Measurements from ENCODE around the gene SLF2.

Gene SLF2

DNA sequence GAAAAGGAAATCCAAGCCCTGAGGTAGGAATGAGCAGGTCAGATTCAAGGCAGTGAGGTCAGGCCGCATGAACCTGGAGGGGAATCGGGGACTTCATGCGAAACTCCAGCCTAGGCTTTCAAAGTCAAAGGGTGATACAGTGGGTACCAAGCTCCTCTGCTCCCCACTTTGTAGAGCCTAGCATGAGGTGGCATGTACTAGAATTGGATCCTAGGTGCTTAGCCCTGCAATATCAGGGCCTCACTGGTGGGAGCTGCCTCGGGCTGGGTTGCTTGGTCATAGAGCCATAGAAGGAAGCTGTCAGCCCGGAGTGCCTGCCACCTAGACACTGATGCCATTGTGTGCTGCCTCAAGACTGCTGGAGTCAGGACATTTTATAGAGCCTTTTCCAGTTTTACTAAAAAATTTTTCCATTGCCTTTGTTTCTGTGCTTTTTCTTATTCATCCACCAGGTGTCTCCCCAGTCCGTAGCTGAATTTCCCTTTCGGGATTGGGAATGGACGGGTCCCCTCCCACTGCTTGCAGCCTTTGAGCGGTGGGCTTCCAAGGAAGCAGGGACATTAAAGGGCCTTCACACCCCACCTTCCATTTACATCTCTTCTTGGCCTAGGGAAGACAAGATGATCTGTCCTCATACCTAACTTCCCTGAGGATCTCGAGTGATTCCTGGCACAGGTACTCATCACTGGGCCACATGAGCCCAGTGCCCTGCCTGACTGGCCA, 81.4 kb downstream of the SLF2 start:
- DNase-seq (ENCODE audit: low read depth), result peak; percentile 61
- no peak overlapping the region for H3K4me3 ChIP-seq (replicated peaks; ENCODE audit: low read depth, low read length)
- TF ChIP-seq, protein P1, sequence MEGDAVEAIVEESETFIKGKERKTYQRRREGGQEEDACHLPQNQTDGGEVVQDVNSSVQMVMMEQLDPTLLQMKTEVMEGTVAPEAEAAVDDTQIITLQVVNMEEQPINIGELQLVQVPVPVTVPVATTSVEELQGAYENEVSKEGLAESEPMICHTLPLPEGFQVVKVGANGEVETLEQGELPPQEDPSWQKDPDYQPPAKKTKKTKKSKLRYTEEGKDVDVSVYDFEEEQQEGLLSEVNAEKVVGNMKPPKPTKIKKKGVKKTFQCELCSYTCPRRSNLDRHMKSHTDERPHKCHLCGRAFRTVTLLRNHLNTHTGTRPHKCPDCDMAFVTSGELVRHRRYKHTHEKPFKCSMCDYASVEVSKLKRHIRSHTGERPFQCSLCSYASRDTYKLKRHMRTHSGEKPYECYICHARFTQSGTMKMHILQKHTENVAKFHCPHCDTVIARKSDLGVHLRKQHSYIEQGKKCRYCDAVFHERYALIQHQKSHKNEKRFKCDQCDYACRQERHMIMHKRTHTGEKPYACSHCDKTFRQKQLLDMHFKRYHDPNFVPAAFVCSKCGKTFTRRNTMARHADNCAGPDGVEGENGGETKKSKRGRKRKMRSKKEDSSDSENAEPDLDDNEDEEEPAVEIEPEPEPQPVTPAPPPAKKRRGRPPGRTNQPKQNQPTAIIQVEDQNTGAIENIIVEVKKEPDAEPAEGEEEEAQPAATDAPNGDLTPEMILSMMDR (IDR thresholded peaks at IDR 0.05; ENCODE audit: low read length, missing control alignments), result peak; percentile 73

DNA sequence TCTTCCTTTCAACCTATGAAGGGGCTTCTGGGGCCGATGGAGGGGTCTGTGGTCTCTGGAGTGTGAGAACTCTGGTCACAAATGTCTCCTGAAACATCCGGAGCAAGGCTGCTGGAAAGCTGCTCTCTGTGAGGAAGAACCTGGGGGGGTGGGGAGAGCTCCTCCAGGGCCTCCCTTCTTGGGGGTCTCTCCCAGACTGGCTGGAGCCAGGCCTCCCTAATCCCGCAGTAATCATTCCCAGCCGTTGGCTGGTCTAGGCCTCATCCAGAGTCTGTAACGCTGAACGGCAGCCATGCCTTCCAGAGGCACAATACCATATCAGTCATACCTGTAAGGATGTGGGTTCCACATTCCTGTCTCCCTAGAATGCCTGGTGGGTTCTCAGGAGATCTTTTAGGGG, 82.4 kb downstream of the SLF2 start:
- no peak overlapping the region for H3K4me3 ChIP-seq (replicated peaks; ENCODE audit: low read depth, low read length)
- no peak for DNase-seq (ENCODE audit: low read depth)
- TF ChIP-seq, protein P1 (IDR thresholded peaks at IDR 0.05; ENCODE audit: low read length, missing control alignments), result no peak

DNA sequence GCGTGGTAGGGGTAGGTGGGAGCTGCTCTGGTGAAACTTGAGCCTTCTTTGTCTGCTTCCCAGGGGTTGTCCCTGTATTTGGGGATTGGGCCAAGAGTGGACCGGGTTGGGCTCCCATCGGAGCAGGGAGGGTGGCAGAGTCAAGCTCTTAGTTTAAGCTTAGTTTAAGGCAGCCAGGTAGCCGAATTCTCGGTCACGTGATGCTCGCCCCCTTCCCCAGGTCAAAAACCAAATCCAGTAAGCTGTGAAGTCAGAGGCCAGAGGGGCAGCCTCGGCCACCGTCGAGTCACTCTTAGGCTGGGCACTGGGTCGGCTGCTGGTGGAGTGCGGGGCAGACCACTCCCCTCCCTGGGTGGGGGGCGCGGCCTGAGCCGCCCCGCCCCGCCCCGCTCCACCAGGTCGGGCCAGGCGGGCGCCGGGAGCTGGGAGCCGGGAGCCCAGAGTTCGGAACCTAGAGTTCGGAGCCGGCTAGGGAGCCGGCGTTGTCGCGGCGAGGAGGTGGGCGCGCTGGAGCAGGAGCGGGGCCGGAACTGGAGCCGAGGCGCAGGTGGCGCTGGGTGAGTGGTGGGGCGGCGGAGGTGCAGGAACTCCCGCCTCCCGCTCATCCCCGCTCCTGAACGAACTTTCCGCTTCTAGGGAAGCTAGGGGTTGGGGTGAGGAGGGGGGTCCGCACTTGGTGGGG, 84.1 kb downstream of the SLF2 start:
- no peak for DNase-seq (ENCODE audit: low read depth)
- TF ChIP-seq, protein P1 (IDR thresholded peaks at IDR 0.05; ENCODE audit: low read length, missing control alignments), result no peak
- peak overlapping the region; percentile 89 for H3K4me3 ChIP-seq (replicated peaks; ENCODE audit: low read depth, low read length)

DNA sequence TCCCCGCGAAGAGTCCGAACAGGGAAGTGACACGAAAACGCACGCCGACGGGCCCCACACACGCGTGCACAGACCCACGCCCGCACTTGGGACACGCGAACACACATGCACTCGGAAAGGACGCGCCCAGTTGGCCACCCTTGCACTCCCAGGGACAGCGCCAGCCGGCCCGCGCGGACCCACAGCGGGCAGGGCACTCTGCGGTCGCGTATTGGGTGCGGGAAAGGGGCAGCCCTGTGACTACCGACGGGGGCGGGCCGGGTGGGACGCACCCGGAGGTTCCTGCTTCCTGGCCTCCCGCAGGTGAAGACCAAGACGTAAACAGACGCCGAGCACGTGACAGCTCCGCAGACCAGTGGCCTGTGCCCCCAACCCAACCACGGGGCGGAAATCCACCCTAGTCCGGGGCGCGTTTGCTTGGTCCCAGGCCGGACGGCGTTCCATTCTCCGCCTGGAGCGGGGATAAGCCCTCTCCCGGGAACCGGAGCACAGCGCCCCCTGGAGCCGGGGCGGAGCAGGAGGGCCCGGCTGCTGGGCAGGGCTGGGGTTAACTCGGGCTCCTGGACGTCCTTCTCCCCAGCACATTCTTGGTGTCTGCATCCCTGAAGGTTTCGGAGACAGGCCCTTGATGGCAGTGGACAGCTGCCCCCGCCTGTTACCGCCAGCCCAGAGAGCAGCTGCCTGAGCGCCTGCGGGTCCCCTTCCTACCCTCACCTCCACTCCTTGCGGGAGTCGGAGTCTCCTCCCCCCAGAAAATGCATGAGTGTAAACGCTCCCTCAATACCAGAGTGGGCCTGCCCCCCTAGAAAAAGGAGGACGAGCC, 84.8 kb downstream of the SLF2 start:
- peak overlapping the region; percentile 89 for H3K4me3 ChIP-seq (replicated peaks; ENCODE audit: low read depth, low read length)
- TF ChIP-seq, protein P1 (IDR thresholded peaks at IDR 0.05; ENCODE audit: low read length, missing control alignments), result peak; percentile 81
- DNase-seq (ENCODE audit: low read depth), result peak; percentile 76

DNA sequence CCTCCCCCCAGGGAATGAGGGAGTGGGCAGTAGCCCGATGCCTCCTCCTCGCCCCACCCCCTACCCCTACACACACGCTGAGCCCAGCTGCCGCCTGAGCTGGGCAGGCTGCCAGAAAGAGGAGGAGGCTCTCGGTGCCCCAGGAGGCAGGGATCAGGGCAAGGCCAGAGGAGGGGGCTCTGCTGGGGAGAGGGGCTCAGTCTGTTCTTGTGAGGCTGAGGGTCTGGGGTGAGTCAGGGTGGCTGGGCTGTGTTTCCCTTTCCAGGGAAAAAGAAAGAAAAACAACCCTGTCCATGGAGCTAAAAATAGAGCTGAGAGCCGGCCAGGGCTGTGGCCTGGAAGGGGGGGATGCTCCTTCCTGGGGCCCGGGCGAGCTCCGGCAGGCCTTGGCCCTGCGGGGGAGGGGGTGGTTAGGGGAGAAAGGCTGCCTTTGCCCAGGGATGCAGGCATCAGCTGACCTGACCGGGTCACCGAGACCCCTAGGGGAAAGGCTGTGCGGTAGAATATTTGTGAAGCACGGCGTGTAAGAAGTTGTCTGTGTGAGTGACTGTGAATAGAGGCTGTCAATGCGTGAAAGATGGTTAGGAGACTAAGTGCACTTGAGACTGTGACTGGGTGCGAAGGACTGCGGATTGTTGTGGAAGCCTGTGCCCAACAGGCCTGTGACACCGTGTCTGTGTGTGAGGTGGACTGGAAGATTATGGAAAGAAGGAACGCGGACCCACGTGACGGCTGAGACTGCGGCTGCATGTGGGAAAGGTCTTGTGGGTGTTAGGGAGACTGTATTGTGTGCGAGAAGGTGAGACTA, 85.6 kb downstream of the SLF2 start:
- H3K4me3 ChIP-seq (replicated peaks; ENCODE audit: low read depth, low read length), result peak overlapping the region; percentile 89
- DNase-seq (ENCODE audit: low read depth), result peak; percentile 77
- TF ChIP-seq, protein P1 (IDR thresholded peaks at IDR 0.05; ENCODE audit: low read length, missing control alignments), result no peak

DNA sequence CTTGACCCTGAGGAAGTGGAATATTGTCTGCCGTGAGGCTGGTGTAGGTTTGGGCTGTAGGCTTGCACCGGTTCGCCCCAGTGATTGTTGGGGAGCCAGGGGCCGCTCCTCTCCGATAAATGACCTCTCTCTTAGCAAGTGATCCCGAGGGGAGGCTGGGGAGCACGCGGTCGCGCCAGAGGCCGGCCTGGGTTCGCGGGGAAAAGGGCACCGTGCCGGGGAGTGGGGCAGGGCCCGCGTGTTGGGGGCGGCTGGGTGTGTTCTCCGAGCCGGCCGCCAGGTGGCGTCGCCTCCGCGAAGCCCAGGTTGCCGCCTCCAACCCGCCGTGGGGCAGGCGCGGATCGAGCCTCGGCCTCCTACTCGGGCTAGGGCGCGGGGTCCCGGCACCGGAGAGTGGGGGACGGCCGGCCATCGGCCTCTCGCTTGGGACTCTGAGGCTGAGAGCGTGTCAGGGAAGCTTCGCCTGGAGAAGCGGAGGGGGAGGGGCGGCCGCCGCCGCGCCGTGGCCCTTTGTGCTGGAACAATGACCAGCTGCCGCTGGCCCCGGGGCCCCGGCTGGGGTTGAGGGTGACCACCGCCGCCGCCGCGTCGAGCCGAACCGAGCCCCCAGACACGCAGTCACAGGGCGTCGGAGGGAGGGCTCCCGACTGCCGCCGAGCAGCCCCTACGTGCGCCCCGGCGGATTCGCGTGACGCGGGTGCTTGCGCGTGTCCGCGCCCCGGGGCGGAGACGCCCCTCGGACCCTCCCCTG, 86.4 kb downstream of the SLF2 start:
- TF ChIP-seq, protein P1 (IDR thresholded peaks at IDR 0.05; ENCODE audit: low read length, missing control alignments), result peak; percentile 42
- DNase-seq (ENCODE audit: low read depth), result peak; percentile 79
- H3K4me3 ChIP-seq (replicated peaks; ENCODE audit: low read depth, low read length), result peak overlapping the region; percentile 89

All from fibroblast of pulmonary artery (primary cell).